DND-41 (cell line): ENCODE data around the gene GBX1.

Experiments used
- ATAC-seq: fragments of 200-7000 bp; cut with Tn5 transposase; 3 replicates; pipeline ENCODE4 v1.9.1; 2021; ENCODE audit warnings: low read depth; ENCODE audit not compliant: insufficient read depth
- DNase-seq: peaks from one replicate; pipeline ENCODE4 v3.0.0-alpha.2; 2020
- H2AFZ ChIP-seq: 2 replicates; pipeline ENCODE4 v1.6.0; 2012; ENCODE audit warnings: low read depth, low read length
- H3K27ac ChIP-seq: 2 replicates; pipeline ENCODE4 v1.5.1; 2012; ENCODE audit warnings: low read length, inconsistent platforms
- H3K27me3 ChIP-seq: fragments of 200-600 bp; sonication (generic); 2 replicates; pipeline ENCODE4 v1.6.0; 2012; ENCODE audit warnings: low read length, mild to moderate bottlenecking, inconsistent platforms; ENCODE audit not compliant: insufficient read depth, poor library complexity
- H3K36me3 ChIP-seq: 2 replicates; pipeline ENCODE4 v1.5.1; 2012; ENCODE audit warnings: low read length, inconsistent platforms; ENCODE audit not compliant: insufficient read depth
- H3K4me1 ChIP-seq: 2 replicates; pipeline ENCODE4 v1.5.1; 2012; ENCODE audit warnings: mild to moderate bottlenecking, low read length; ENCODE audit not compliant: insufficient read depth
- H3K4me2 ChIP-seq: 2 replicates; pipeline ENCODE4 v1.6.0; 2012; ENCODE audit warnings: mild to moderate bottlenecking, moderate library complexity, low read length, inconsistent platforms; ENCODE audit not compliant: insufficient read depth
- H3K4me3 ChIP-seq, 2 experiments: fragments of 200-600 bp in 1 of 2; shearing (Covaris generic) in 1 of 2; 2 replicates each; pipeline ENCODE4 v1.5.1; 2012 to 2016; ENCODE audit warnings: inconsistent platforms in 2 of 2, low read length in 2 of 2, mild to moderate bottlenecking in 2 of 2, low read depth in 1 of 2, moderate library complexity in 1 of 2
- H3K79me2 ChIP-seq: 2 replicates; pipeline ENCODE4 v1.6.0; 2012; ENCODE audit warnings: low read length, inconsistent platforms; ENCODE audit not compliant: insufficient read depth
- H3K9ac ChIP-seq: 2 replicates; pipeline ENCODE4 v1.6.0; 2012; ENCODE audit warnings: low read depth, mild to moderate bottlenecking, inconsistent platforms, low read length, moderate library complexity
- H3K9me3 ChIP-seq: 2 replicates; pipeline ENCODE4 v1.5.1; 2012; ENCODE audit warnings: low read length, moderate library complexity, mild to moderate bottlenecking, inconsistent platforms; ENCODE audit not compliant: insufficient read depth, severe bottlenecking
- H4K20me1 ChIP-seq: 2 replicates; pipeline ENCODE4 v1.6.0; 2012; ENCODE audit warnings: low read length; ENCODE audit not compliant: insufficient read depth
- CTCF ChIP-seq: IDR thresholded peaks from 2 replicates; pipeline ENCODE4 v1.5.1; 2012; ENCODE audit warnings: borderline replicate concordance, low read length, moderate library complexity, mild to moderate bottlenecking; ENCODE audit not compliant: poor library complexity, severe bottlenecking; ENCODE audit errors: extremely low read depth
- EZH2 ChIP-seq: IDR thresholded peaks from 3 replicates; pipeline ENCODE4 v1.6.1; 2012; ENCODE audit warnings: borderline replicate concordance, low read depth, mild to moderate bottlenecking, moderate library complexity, low read length, inconsistent platforms; ENCODE audit not compliant: severe bottlenecking

Gene GBX1

GRCh38 chr7:151132461-151133205 lies 34.9 kb downstream of the GBX1 start:
- TF ChIP-seq EZH2 = no peak
- no peak for TF ChIP-seq CTCF
- Histone ChIP-seq H3K27ac (no peak overlapping the region), H3K4me3 (no peak overlapping the region), H3K27me3 (no peaks in the 10 kb centered on the region), H3K36me3 (peaks cover 46% of the 10 kb centered on the region), H3K9me3 (no peaks in the 10 kb centered on the region), H2AFZ (no peak overlapping the region), H3K79me2 (no peaks in the 10 kb centered on the region), H3K4me2 (no peak overlapping the region), H3K4me1 (no peaks in the 10 kb centered on the region), H4K20me1 (no peaks in the 10 kb centered on the region; the same call in 1 of the 2 replicates), H3K9ac (no peak overlapping the region)
- DNase-seq (no peak), ATAC-seq (no peak)

GRCh38 chr7:151131592-151132293 lies 35.8 kb downstream of the GBX1 start:
- Histone ChIP-seq H3K9me3 (no peaks in the 10 kb centered on the region), H3K4me3 (no peak overlapping the region), H3K9ac (no peak overlapping the region), H3K4me1 (no peaks in the 10 kb centered on the region), H4K20me1 (no peaks in the 10 kb centered on the region; the same call in 1 of the 2 replicates), H3K36me3 (peaks cover 46% of the 10 kb centered on the region), H3K27me3 (no peaks in the 10 kb centered on the region), H2AFZ (no peak overlapping the region), H3K79me2 (no peaks in the 10 kb centered on the region), H3K4me2 (no peak overlapping the region), H3K27ac (no peak overlapping the region)
- ATAC-seq (no peak), DNase-seq (no peak)
- TF ChIP-seq EZH2 (no peak), CTCF (no peak)

- no peak overlapping the region for H3K4me2 ChIP-seq
- H3K4me1 ChIP-seq = no peaks in the 10 kb centered on the region
- H2AFZ ChIP-seq = no peak overlapping the region
- no peaks in the 10 kb centered on the region for H3K27me3 ChIP-seq
- no peak overlapping the region for H3K9ac ChIP-seq
- H4K20me1 ChIP-seq = no peaks in the 10 kb centered on the region; the same call in 1 of the 2 replicates
- no peak overlapping the region for H3K4me3 ChIP-seq
- no peaks in the 10 kb centered on the region for H3K79me2 ChIP-seq
- no peak for DNase-seq
- H3K36me3 ChIP-seq = peaks cover 45% of the 10 kb centered on the region
- no peaks in the 10 kb centered on the region for H3K9me3 ChIP-seq
- H3K27ac ChIP-seq = no peak overlapping the region
- TF ChIP-seq EZH2 (no peak), CTCF (no peak)
- ATAC-seq = no peak
Measured at GRCh38 chr7:151131224-151131591, 36.3 kb downstream of the GBX1 start.
